Measurements from ENCODE around the gene LAMTOR5. TPM values are rescaled to one million over a fixed set of nuclear protein-coding genes. Genes with fewer than 3 reads are reported as not detected.

The LAMTOR5 gene
- total RNA-seq: 100 to 1,000 TPM in 1 of 2 donors, 10 to 100 TPM in 1; 45.6 to 115 TPM
- polyA plus RNA-seq: 100 to 1,000 TPM; 369 to 427 TPM
- long read RNA-seq, donor 1, transcript LAMTOR5-206 (4 exons, 634 nt): major isoform, 120 of 190 reads
- long read RNA-seq, donor 1, transcript LAMTOR5-202 (3 exons, 1,830 nt): minor isoform, 13 of 190 reads
- long read RNA-seq, donor 1, partial matches to known transcripts: 54 of 190 reads
- long read RNA-seq, donor 1, other reads (novel, unspliced or antisense): 0 of 190 reads
- long read RNA-seq, donor 2, transcript LAMTOR5-206 (4 exons, 634 nt): major isoform, 56 of 96 reads
- long read RNA-seq, donor 2, partial matches to known transcripts: 37 of 96 reads
- long read RNA-seq, donor 2, other reads (novel, unspliced or antisense): 0 of 96 reads
- long read RNA-seq, donor 3, transcript LAMTOR5-202 (3 exons, 1,830 nt): minor isoform, 7 of 136 reads
- long read RNA-seq, donor 3, transcript LAMTOR5-206 (4 exons, 634 nt): major isoform, 87 of 136 reads
- long read RNA-seq, donor 3, transcript LAMTOR5-205 (3 exons, 569 nt): minor isoform, 5 of 136 reads
- long read RNA-seq, donor 3, partial matches to known transcripts: 32 of 136 reads
- long read RNA-seq, donor 3, other reads (novel, unspliced or antisense): 0 of 136 reads
- long read RNA-seq, donor 4, transcript LAMTOR5-206 (4 exons, 634 nt): major isoform, 63 of 104 reads
- long read RNA-seq, donor 4, partial matches to known transcripts: 34 of 104 reads
- long read RNA-seq, donor 4, other reads (novel, unspliced or antisense): 0 of 104 reads
- long read RNA-seq, donor 5, transcript LAMTOR5-203 (4 exons, 1,154 nt): minor isoform, 5 of 220 reads
- long read RNA-seq, donor 5, transcript LAMTOR5-206 (4 exons, 634 nt): major isoform, 135 of 220 reads
- long read RNA-seq, donor 5, partial matches to known transcripts: 72 of 220 reads
- long read RNA-seq, donor 5, other reads (novel, unspliced or antisense): 0 of 220 reads

DNA sequence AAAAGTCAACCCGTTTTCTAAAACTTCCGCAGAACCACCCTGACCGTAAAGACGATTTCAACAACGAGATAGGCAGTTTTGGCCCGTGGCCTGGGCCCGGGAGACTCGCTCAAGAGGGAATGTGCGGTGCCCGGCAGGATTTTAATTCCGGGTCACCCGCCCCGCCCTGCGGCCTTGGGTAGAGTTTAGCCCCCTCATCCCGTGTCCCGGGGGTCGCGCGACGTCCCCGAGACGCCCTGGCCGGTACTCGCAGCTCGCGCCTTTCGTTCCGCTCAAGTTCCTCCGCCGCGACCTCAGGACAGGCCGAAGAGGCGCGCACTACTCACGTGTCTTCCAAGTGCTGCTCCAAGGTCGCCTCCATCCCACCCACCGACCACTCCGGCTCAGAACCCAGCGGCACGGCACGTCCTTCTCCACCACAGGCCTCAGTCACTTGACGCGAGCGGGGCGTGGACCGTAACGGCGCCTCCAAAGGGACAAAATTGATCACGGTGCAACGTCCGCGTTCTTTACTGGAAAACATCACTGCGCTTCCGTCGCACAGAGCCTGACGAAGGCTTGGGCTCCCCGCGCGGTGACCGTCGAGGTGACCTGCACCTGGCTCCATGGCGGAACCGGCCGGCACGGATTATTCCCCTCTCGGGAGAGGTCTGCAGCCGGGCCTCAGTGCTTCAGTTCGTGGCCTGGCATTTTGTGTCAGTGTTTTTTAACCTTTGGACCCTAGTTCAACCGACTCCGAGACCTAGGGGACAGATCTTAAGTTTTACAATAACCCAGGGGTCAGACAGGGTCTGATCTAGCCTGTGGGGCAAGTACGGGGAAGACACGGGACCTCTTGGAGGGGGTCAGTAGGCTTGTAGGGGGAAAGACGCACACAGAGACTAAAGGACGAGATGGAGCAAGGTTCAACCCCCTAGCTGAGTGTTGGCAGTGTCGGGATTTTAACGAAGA is at the start of gene LAMTOR5:
TSS of gene LAMTOR5 (minus strand) at position 435 of the 951 bp plus-strand sequence. CDS start at position 361, 74 bp downstream.
- Histone ChIP-seq H3K9ac (ENCODE audit: insufficient read depth in 1 of 2, low read length in 2 of 2) (peak within 1 kb of the TSS; percentile 83 to 98), H3K27ac (ENCODE audit: low read depth in 1 of 2, low read length in 1 of 2) (peak within 1 kb of the TSS; percentile 85 to 93), H3K27me3 (ENCODE audit: control insufficient read depth in 3 of 3, insufficient read depth in 3 of 3, low read length in 2 of 3) (no peaks in the 10 kb centered on the region), H3K4me1 (ENCODE audit: control insufficient read depth in 5 of 5, insufficient read depth in 5 of 5, low read length in 5 of 5) (peaks cover 0 to 8% (median 0%) of the 10 kb centered on the region in 5 donors), H3K4me3 (peak within 1 kb of the TSS; percentile 66), H3K9me3 (ENCODE audit: control insufficient read depth in 4 of 4, insufficient read depth in 3 of 4, low read length in 3 of 4) (no peaks in the 10 kb centered on the region), H3K36me3 (ENCODE audit: control insufficient read depth in 4 of 4, insufficient read depth in 4 of 4, low read length in 4 of 4) (peaks cover 8 to 17% (median 15%) of the 10 kb centered on the region in 4 donors)
- ATAC-seq (ENCODE audit: insufficient read depth, low FRiP score) (peak; percentile 94), DNase-seq (peak; percentile 96 to 98 (median 96))
- 0 to 1% methylated on average over 75 to 76 of the region's 76 CpGs for WGBS, 2 donors
- TF ChIP-seq CTCF (IDR thresholded peaks at IDR 0.05; ENCODE audit: control extremely low read depth, extremely low read depth): no peak

- peaks cover 0 to 3% (median 0%) of the 10 kb centered on the region in 3 donors for H3K27me3 ChIP-seq (ENCODE audit: control insufficient read depth in 3 of 3, insufficient read depth in 3 of 3, low read length in 2 of 3)
- H3K27ac ChIP-seq (ENCODE audit: low read depth in 1 of 2, low read length in 1 of 2): no peak overlapping the region
- DNase-seq: no peak
- no peak for ATAC-seq (ENCODE audit: insufficient read depth, low FRiP score)
- no peaks in the 10 kb centered on the region for H3K36me3 ChIP-seq (ENCODE audit: control insufficient read depth in 4 of 4, insufficient read depth in 4 of 4, low read length in 4 of 4)
- no peak overlapping the region for H3K4me3 ChIP-seq
- H3K4me1 ChIP-seq (ENCODE audit: control insufficient read depth in 5 of 5, insufficient read depth in 5 of 5, low read length in 5 of 5): no peaks in the 10 kb centered on the region
- 77 to 83% methylated on average over 5 of the region's 5 CpGs for WGBS, 2 donors
- no peaks in the 10 kb centered on the region for H3K9me3 ChIP-seq (ENCODE audit: control insufficient read depth in 4 of 4, insufficient read depth in 3 of 4, low read length in 3 of 4)
- H3K9ac ChIP-seq (ENCODE audit: insufficient read depth in 1 of 2, low read length in 2 of 2): no peak overlapping the region
- no peak for TF ChIP-seq CTCF (IDR thresholded peaks at IDR 0.05; ENCODE audit: control extremely low read depth, extremely low read depth)
Measured at GRCh38 chr1:110457206-110457605, 49.7 kb upstream of the LAMTOR5 start.

GRCh38 chr1:110455151-110455550 is 47.7 kb upstream of the LAMTOR5 start:
- Histone ChIP-seq H3K9me3 (ENCODE audit: control insufficient read depth in 4 of 4, insufficient read depth in 3 of 4, low read length in 3 of 4) (no peaks in the 10 kb centered on the region), H3K27me3 (ENCODE audit: control insufficient read depth in 3 of 3, insufficient read depth in 3 of 3, low read length in 2 of 3) (peaks cover 0 to 21% (median 5%) of the 10 kb centered on the region in 3 donors), H3K4me3 (no peak overlapping the region), H3K9ac (ENCODE audit: insufficient read depth in 1 of 2, low read length in 2 of 2) (no peak overlapping the region), H3K27ac (ENCODE audit: low read depth in 1 of 2, low read length in 1 of 2) (no peak overlapping the region), H3K4me1 (ENCODE audit: control insufficient read depth in 5 of 5, insufficient read depth in 5 of 5, low read length in 5 of 5) (no peaks in the 10 kb centered on the region), H3K36me3 (ENCODE audit: control insufficient read depth in 4 of 4, insufficient read depth in 4 of 4, low read length in 4 of 4) (no peaks in the 10 kb centered on the region)
- 72 to 75% methylated on average over 8 of the region's 8 CpGs for WGBS, 2 donors
- no peak for TF ChIP-seq CTCF (IDR thresholded peaks at IDR 0.05; ENCODE audit: control extremely low read depth, extremely low read depth)
- ATAC-seq (ENCODE audit: insufficient read depth, low FRiP score) (no peak), DNase-seq (no peak)

Measured in lung (tissue), 16 donors.